GM18502 (cell line): ENCODE measurements around the gene GUCY2D.
"Not testable (repeated sequence)": the region's sequence is repeated elsewhere in the genome, so short reads cannot be mapped to it uniquely, and the experiment has no call there.

ENCODE experiments used
- ATAC-seq: cut with Tn5 transposase; IDR thresholded peaks from one replicate; pipeline ENCODE4 v1.9.1; 2021; ENCODE audit warnings: mild to moderate bottlenecking; ENCODE audit not compliant: unreplicated experiment, poor library complexity

Gene GUCY2D

DNA sequence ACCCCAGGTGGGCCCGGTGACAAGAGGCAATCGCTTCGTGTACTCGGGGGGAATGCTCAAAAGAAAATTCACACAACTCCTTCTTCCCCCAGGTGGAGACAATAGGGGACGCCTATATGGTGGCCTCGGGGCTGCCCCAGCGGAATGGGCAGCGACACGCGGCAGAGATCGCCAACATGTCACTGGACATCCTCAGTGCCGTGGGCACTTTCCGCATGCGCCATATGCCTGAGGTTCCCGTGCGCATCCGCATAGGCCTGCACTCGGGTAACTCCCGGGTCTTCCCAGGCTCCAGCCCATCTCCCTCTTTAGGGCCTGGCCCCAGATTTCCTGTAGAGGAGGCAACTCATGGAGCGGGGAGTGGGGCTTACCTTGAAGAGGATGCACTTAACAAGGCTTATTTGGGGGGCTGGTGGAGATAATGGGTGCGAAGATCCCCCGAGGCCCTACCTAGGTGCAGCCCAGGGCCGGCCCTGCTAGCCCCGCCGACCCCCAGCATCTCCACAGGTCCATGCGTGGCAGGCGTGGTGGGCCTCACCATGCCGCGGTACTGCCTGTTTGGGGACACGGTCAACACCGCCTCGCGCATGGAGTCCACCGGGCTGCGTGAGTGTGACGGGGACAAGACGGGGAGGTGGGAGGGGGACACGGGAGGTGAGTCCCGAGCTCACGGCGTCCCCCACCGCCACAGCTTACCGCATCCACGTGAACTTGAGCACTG lies 13.0 kb downstream of the GUCY2D start:
- ATAC-seq = no peak

DNA sequence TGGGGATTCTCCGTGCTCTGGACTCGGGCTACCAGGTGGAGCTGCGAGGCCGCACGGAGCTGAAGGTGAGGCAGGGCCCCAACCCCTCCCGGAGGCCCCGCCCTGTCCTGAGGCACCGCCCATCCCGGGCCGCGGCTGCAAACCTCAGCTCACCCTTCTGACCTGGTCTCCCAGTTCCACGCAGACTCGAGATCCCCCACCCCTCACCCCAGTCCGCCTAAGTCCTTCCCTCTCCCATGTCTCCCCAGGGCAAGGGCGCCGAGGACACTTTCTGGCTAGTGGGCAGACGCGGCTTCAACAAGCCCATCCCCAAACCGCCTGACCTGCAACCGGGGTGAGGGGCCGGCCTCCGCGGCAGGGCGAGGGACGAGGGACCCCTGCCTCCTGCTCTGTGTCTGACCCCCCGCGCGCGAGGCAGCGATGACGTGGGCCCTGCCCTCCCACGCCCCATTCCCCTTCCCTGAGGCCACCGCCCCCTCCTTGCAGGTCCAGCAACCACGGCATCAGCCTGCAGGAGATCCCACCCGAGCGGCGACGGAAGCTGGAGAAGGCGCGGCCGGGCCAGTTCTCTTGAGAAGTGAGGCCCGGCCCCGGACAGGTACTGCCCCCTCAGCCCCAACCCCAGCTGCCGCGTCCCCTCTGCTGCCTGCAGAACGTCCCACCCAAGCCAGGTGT lies 13.7 kb downstream of the GUCY2D start:
- ATAC-seq = no peak

DNA sequence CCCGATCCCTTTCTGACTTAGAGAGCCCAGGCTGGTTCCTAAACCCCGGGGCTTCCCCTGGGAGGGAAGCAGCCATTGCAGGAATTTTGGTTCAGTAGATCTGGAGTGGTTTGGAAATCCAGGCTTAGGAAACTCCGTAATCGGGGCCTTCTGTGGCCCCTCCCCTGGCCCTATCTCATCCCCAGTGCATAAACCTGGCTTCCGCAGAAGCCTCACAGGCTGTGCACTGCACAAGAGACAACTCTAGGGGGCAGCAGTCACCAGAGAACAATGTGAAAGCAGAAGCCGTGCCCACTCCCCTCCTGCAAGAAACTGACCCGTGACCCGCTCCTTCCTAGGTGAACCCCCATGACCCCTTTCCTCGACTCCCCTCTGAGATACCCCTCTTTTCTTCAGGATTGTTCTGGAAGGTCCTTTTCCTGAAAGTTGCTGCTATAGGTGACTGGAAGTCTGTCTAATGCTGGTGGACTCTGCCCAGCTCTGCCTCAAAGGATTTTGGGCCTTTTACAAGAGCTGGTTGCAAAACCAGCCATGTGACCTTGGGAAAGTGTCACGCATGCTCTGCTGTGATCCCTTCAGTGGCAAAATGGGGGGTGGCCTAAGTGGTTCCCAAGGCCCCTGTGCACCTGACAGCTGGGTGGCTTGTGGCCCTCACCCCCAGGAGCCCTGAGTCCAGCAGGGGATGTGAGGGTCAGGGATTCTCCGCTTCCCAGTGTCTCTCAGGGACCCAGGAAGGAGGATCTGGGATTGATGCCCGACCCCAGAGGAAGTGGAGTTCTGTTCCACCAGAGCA lies 14.4 kb downstream of the GUCY2D start:
- ATAC-seq = no peak

DNA sequence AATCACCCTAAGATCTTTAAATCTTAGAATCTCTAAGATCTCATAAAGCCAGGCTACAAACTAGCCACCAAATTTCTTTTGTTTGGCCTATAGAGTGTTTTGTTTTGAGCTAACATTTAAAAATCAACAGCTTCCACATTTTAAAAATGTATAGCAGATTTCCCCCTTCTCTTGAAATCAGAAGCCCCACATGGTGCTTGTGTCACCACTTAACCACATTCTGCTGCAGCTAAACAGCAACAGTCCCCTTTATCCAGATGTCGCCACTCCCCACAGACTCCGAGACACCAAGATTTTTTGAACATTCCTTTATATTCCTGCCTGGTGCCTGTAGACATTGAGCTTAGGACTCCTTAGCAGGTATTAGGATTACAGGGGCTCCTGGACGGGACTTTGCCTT lies 16.0 kb downstream of the GUCY2D start:
- ATAC-seq = no peak

DNA sequence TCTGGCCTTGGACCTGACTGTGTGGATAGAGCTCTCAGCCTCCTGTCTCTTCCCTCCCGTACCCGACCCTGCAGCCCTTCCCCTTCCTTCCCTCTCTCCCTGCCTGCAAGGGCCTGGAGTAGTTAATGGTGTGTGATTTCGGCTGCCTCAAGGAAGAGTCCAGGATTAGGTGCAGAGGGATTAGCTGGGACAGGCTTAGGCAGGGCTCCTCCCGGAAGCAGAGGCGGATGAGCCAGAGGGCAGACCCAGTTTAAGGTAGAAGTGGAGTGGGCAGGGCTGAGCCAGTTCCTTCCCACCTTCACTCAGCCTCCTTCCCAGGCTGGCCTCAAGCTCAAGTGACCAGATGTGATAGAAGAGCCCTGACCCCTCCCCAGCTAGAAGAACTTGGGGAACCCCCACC lies 16.8 kb downstream of the GUCY2D start:
- ATAC-seq = no peak

DNA sequence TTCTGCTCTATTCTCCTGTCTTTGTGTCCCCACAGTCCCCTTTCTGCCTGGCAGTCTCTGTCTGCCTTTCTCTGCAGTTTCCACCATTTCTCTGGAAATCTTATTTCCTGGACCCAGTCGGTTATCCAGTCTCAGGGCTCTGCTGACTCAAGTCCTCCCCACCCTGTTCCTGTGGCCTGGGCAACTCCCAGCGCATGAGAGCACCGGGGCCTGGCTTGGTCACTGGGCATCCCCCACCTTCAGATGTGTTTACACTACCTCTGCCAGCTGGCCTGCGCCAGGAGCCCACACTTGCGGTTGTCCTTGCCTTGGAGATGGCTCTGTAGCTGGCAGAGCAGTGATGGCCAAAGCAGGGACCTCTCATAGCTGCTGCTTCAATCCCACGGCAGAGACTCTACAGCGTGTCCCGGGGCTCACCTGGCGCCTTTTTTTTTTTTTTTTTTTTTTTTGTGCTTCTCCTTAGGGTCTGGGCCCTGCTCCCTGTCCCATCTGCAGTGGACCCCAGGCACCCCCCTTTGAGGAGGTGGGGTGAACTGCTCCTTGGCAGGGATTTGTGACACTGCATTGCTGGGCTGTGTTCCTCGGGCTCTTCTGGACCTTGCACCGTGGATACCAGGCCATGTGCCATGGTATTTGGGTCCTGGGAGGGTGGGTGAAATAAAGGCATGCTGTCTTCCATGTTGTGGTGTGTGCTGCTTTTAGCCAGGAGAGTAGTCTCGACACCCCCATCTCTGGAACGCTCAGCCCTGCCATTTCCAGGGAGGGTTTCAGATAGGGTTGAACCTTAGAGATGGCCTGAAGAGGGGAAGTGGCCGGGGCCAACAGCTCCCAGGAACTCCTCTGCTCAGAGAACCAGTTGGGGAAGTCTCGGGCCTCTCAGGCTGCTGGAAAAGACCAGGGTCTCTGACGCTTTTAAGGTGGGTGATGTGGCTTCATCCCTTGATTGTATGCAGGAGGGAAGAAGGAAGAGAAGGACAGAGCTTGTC lies 17.5 kb downstream of the GUCY2D start:
- no peak for ATAC-seq

DNA sequence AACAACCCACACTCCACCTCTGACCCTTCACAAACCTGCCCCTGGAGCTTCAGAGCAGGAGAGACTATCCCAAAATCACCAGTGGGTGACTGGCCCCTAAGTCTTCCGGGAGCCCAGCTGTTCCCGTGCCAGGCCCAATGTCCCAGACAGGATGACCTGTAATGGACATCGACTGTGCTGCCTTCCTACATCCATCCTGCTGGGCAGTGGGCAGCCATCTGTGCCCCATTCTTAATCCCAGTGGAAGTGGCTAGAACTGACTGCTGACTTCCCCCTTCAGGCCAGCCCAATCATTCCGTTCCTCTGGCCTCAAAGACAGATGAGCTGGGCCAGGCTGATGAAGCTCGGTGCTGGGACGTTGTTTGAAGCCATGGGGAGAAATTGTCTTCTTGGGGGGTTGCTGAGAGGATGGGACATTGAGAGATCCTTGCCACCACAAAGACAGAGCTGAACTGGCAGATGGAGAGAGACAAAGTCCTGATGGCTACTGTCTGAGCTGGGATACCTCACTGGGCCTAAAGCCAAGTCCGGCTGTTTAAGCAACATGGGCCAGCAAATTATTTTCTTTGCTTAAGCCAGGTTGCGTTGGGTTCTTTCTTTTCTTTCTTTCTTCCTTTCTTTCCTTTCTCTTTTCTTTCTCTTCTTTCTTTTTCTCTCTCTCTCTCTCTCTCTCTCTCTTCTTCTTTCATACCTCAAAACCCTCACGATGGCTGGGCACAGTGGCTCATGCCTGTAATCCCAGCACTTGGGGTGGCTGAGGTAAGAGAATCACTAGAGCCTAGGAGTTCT lies 18.6 kb downstream of the GUCY2D start:
- no peak for ATAC-seq

DNA sequence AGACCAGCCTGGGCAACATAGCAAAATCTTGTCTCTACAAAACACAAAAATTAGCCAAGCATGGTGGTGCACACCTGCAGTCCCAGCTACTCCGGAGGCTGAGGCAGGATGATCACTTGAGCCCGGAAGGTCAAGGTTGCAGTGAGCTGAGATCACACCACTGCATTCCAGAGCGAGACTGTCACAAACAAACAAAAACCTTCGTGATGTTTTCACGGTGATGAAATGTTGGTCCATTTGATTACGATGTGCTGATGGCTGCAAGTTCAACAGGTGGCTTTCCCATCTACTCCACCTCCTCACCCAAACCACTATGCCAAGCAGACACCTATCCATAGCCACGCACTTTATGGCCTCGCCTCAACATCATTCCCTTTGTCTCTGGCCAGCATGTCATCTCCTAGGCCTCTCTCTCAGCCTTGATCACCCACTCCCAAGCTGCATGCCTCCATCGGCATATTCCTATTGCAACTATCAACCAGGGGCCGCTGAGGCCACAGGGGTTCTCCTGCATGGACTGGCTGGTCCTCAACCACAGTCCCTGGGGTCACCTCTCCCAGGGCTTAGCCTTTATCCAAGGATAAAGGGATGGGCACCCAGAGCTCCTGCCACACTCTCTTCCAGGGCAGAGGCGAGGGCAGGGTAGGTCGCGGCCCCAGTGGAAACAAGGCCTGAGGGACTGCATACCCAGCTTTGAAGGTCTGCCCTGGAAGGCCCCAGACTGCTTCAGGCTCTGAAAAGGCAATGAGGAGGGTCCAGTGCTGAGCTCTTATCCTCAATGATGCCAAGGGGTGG lies 19.3 kb downstream of the GUCY2D start:
- no peak for ATAC-seq

DNA sequence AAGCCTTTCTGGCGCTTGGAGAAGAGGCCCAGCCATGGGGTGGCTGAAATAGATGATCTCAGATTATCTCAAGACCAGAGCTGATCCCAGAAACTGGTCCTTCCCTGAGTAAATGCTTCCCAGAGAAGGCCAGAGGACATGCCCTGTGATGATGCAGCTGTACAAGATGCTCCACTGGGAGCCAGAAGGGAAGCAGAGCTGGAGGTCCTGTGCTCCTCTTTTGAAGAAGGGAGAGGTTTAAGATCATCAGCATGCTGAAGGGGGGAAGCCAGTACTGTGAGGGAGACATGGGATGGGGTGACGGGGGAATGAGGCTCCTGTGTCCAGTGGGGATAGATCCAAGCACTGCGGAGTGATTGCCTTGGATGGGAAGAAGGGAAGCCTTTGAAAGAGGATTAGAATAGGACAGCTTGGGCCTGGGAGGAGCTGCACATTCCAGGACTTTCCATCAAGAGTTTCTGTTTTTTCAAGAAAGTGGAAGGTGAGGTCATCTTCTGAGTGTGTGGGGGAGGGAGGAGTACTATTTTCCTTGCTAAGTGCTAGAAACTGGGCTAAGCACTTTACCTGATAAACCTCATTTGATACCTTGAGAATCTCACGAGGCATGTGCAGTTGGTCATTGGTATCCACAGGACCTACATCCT lies 20.1 kb downstream of the GUCY2D start:
- ATAC-seq = no peak

DNA sequence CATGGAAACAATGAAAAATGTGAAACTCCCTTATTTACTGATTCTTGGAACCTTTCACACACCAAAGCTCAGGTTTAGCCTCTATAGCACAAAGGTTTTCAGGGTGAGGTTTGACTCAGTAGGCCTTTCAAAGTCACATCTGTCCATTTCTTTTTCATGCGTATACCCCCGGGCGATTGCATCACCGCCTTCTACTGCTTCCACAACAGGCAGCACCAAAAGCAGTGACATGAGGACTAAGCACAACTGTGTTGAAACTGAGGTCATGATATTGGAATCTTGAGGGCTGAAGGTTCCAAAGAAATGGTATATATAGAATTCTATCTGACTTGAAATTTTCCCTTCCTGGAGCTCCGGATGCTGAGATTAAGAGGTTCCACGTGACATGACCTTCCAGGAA lies 21.7 kb downstream of the GUCY2D start:
- not testable (repeated sequence) for ATAC-seq

DNA sequence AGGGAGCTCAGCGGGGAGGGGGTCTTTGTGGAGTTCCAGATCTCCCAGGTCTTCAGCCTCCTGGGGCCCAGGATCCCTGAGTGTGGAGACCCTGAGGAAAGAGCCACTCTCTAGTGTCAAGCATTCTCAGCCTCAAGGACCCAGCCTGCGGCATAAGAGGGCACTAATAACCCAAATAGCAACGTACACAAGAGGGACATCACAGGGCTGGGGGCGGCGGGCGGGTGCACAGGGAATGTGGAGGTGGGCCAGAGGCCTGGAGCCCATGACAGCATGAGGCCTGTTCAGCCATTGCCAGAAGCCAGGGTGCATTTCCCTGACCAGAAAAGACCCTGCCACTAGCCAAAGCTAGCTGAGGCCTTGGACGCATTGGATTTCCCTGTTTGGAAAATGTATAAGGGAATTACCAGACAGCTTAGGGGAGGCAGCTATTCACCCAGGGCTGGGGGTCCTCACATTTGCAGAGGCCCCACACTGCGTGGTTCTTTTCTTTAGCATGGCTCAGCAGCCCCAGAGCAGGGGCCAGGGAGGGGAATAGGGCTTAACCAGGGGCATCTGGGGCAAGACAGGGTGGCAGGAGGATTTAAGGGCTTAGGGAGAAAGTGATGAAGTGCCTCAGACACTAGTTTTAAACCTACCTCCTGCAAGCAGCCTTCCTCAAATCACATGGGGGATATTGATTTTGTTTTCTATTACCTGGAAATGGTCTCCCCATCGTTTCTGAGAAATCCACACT lies 22.9 kb downstream of the GUCY2D start:
- no peak for ATAC-seq

DNA sequence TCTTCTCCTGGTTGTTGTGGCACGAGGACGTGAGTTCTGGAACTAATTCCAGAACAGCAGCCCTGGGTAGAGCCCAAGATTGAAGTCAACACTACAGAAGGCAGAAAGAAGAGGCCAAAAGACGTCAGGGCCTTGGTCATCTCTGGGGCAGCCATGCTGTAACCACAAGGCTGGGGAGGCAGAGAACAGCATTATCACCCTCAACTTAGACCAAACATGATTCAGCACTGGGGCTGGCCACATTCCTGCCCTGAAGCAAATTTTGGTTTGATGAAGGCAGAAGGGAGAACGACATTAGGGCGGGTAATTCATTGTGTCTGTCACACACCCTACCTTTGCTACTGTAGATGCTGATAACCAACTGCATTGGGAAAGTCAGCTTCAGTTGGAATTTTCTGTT lies 26.7 kb downstream of the GUCY2D start:
- ATAC-seq = no peak

DNA sequence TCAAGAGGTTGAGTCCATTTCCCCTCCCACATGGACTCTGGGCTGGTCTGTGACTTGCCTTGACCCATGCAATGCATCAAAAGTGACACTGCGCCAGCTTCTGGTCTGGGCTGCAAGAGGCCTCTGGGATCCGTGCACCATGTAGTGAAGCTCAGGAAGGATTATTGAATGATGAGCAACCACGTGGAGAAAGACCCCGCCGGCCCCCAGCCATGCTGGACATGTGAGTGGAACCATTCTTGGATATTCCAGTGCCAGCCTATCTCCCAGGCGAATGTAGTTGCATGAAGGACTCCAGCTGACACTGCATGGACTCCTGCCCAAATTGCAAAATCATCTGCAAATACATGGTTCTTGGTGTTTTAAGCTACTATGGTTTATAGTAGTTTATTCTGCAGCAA lies 28.8 kb downstream of the GUCY2D start:
- no peak for ATAC-seq

DNA sequence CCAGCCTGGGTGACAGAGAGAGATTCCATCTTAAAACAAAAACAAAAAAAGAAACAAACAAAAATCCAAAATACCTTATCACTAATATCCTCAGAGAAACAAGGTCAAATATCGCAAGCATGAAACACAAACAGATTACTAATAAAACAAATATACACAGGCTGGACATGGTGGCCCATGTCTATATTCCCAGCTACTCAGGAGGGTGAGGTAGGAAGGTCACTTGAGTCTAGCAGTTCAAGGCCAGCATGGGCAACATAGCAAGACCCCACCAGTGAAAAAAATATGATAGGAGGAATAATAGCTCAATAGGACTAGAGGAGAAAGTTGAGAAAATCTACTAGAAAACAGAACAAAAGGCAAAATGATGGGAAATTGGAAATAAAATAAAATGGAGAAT lies 29.5 kb downstream of the GUCY2D start:
- ATAC-seq = no peak

DNA sequence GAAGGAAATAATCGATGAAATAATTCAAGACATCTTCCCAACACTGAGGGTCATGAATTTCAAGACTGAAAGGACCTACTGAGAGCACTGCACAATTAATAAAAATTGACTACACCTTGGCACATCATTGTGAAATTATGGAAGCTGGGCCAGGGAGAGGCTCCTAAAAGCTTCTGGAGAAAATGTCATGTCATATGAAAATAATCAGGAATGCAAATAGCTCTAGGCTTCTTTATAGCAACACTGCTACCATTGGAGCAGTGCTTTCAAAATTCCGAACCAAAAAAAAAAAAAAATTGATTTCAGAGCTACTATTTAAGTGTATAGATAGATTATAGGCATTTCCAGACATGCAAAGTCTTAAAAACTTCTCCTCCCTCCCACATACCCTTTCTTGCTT lies 30.0 kb downstream of the GUCY2D start:
- ATAC-seq = no peak

DNA sequence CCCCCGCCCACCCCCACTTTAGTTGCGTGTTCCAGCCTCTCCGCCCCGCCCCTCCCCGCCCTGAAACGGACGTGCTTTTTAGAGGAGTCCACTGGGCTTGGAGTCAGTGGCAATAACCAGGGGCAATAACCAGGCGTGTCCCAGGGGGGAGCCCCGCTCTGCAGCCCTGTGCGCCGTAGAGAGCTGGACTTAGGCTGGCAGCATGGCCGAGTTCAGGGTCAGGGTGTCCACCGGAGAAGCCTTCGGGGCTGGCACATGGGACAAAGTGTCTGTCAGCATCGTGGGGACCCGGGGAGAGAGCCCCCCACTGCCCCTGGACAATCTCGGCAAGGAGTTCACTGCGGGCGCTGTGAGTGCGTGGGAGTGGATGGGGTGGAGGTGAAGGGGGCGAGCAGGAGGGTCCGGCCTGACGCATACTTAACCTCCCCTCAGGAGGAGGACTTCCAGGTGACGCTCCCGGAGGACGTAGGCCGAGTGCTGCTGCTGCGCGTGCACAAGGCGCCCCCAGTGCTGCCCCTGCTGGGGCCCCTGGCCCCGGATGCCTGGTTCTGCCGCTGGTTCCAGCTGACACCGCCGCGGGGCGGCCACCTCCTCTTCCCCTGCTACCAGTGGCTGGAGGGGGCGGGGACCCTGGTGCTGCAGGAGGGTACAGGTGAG lies 36.7 kb downstream of the GUCY2D start, which contains the start of gene ALOX15B:
Gene ALOX15B (plus strand): TSS at position 106 of the 657 bp plus-strand sequence. CDS start 97 bp downstream, at position 203.
- ATAC-seq = no peak

DNA sequence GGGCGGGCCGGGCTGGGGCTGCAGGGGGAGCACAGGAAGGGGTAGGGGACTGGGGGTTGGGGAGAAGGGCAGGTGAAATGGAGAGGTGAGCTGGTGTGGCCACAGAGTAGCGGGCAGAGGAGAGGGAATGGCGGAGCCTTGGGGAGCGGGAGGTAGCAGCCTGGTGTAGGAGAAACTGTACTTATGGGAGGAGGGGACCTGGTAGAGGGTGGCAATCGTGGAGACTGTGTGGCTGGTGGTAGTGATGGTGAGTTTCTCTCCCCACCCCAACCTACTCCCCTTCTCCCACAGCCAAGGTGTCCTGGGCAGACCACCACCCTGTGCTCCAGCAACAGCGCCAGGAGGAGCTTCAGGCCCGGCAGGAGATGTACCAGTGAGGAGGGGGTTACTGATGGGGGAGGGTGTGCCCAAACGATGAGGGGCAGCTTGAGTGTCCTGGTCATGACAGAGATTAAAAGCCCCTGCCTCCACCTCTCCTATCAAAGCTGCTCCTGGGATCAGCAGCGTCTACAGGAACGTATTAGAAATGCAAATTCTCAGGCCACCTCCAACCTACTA lies 37.3 kb downstream of the GUCY2D start:
- no peak for ATAC-seq
